GM19328 (cell line): Measurements from ENCODE around the gene HOXB5.

Experiments used
- ATAC-seq: cut with Tn5 transposase; IDR thresholded peaks from one replicate; pipeline ENCODE4 v1.9.1; 2021; ENCODE audit warnings: mild to moderate bottlenecking, moderate library complexity; ENCODE audit not compliant: unreplicated experiment

The HOXB5 gene

DNA sequence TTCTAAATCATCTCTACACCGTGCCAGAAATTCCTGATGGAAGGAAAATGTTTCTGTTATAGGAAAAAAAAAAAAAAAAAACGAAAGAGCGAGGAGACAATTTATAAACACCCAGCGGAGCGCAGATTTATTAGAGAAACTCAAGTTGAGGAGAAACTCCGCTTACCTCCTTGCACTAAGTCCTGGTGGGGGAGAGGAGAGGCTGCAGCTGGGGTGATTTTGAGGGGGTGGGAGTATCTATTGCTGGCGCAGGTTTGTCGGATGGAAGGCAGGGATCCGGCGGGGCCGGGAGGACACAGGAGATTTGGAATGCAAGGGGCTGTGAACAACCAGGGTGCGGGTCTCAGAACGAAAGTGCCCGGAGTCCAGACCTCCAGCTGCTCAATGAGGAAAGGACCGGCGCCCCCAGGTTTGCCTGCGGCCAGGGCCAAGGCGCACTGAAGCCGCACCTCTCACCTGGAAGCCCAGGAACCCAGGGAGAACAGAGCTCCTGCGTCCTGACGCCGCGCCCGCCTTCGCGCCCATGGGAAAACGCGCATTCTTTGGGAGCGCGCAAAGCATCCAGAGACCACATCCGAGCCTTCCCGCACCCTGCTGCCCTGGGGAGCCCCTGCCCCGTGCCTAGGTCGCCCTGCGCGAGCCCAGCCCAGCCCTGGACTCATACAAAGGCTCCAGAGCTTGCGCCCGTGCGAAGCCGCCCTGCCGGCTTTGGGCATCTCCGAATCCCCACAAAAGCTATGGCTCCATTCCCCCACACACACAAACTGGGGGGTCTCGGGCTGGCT, 24.1 kb upstream of the HOXB5 start:
- ATAC-seq: no peak

DNA sequence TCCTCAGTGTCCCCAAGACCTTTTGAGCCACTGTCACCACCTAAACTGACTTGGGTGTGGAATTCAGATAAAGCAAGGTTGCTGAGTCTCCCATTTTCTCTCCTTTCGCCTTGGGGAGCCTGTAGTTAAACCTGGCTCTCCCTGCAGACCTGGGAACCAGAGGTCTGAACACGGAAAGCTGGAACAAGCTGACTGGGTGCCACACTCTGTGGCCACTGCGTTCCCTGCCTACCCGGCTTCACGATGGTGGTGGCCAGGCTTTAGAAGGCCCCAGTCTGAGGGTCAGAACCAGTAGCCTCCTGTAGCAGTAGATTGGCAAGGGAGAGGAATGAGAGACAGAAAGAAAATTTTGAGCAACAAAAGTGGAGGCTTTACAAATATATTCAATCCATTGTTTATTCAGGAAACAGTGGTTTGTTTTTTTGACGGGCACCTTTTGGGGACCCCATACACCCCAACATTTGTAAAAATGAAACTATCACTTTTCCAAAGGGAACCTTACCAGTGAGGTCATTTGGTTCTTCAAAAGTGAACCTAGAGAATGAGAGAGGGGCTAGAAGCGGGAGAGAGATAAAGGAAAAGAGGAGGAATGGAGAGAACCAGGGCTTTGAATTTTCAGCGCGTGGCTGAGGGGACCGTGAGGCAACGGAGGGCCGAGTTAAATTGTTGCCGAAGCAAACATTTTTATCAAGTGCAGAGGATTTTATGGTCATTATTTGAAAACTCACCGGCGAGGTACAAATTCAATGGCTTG, 23.3 kb upstream of the HOXB5 start:
- ATAC-seq: no peak

DNA sequence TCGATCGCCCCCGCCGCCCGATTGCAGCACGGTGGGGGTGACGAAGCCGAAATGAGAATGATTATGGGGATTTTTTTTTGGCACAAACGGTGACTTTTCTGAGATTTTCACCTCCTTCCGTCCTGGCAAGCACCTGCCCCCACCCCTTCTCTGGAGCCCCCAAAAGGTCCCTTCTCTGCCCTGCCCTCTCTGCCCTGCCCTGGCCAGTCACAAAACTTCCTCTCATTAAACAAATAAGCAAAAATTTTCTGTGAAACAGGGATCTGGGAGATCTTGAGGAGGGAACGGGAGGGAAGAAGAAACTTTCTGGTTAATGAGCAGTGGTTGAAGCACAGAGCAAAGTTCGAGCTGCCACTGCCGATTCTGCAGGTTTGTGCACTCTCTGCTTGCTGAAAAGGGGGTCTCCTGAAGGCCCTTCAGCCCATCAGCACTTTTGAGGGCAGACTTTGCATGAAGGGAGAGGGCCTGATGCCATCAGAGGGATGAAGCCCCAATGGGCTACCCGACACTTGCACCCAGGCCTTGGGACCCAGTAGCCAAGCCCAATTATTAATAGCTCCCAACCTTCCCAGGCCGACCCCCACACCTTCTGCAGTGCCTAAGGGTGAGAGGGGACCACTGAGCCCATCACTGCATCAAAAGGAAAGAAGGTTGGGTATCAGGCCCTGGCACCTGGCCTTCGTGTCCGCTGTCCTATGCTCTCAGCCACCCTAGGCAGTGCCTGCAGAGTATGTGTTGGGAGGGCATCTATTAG, 22.6 kb upstream of the HOXB5 start:
- no peak for ATAC-seq

DNA sequence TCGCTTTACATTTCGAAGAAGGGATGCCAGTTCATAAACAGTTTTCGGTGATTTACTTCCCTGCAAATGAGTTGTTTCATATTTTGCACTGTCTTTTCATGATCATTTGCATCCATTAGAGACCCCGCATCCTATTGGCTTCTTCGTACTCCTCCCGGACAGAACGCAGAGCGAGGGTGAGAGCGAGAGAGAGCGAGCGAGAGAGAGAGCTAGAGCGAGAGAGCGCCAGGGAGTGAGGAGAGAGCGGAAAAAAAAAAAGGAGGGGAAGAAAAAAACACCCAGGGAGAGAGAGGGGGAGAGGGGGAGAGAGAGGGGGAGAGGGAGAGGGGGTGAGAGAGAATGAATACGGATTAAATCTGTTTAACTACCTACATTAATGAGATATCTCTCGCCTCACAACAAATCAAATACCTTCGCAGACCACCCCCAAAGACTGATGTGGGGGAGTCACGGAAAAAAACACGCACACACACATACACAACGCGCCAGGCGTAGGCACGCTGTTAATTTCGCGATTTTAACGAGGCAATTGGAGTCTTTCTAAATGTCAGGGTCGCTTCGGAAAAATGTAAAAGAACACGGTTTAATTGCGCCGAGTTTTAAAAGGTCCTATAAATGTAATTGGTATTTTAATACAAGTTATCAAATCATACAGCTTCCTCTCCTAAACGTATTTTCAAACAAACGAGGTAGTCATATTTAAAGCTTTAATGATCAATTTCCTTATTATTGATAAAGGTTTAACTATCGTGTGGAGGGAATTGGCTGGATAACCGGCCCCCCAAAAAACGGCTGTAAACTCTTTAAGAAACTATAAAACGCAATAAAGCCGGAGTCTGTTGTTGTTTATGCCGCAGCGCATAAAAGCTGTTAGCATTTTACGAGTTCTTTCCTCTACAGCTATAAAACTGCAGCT, 21.7 kb upstream of the HOXB5 start, which contains the start of gene HOXB8:
Gene HOXB8, minus strand, starts transcription at position 246 of the 916 bp plus-strand sequence. CDS start 588 bp downstream, outside the sequence.
- ATAC-seq: no peak

DNA sequence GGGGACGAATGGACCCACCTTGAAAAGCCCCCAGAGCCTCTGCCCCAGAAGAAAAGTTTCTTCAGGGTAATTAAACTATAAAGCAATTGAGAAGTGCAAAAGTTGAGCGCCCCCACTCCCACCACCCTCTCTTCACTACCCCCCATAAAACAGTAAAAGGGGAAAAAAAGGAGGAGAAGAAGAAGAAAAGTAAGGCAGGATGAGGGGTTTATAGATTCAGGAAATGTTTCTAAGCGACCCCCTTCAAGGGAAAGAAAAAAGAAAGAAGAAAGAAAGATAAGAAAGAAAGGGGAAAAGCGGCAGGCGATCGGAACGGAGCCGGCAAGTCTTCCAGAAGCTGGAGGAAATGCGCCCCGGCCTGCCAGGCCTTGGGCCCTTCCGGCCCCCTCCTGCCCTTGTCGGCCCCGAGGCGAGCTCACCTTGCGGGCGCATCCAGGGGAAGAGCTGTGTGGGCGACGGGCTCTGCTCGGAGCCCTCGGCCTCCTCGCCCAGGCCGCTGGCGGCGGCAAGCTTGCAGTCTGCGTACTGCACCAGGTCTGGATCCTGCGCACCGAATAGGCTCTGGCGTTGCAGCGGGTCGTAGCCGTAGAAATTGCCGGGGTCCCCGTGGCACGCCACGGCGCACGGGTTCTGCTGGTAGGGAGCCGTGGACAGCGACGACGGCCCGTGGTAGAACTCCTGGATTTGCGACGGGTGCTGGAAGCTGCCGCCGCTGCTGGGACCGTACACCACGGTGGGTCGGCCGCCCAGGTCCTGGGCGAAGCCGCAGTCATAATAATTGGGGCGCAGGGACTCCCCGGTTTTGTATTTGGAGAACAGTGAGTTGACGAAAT, 20.5 kb upstream of the HOXB5 start:
- ATAC-seq: no peak

DNA sequence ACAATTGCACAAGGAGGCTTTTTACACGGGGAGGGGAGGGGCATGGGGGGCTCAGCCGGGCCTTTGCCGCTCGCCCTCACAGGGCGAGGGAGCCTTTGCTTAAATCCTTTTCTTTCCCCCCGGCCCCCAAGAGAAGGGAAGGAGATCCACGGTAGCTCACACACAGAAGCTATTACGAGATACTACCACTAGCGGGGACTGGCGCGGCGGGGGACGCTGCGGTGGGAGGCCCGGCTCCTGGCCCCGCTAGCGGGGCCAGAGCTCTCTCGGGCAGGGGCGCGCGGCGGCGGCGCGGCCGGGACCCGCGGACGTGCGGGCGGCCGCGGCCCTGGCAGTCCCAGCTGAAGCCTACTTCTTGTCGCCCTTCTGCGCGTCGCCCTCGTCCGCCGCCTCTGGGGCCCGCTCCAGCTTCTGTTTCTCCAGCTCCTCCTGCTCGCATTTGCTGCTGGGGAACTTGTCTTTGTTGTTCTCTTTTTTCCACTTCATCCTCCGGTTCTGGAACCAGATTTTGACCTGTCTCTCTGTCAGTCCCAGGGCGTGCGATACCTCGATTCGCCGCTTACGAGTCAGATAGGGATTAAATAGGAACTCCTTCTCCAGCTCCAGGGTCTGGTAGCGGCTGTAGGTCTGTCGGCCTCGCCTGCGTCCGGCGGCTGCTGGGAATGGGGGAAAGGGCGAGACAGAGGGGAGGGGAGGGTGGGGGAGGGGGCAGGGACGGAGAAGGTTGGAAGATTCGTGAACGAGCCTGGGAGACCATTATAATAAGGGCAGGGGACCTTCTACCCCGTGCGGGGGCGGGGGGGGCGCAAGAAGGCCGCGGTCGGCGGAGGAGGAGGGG, 19.5 kb upstream of the HOXB5 start:
- no peak for ATAC-seq

DNA sequence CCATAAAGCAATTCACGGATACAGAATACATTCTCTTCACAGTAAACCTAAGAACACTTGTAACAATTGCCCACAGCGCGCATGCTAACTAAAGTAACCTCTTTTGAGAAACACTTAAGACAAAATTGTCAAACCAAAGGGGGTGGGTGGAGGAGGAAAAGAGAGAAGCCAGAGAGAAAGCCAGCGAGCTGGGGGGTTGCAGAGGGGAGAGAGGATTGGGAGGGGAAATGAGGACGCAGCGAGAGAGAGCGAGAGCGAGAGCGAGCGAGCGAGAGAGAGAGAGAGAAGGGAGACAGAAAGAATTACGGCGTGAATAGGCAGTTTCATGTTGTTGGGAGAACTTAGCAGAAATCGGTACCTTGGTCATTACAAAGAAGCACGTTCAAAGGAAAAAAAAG, 18.9 kb upstream of the HOXB5 start:
- no peak for ATAC-seq

DNA sequence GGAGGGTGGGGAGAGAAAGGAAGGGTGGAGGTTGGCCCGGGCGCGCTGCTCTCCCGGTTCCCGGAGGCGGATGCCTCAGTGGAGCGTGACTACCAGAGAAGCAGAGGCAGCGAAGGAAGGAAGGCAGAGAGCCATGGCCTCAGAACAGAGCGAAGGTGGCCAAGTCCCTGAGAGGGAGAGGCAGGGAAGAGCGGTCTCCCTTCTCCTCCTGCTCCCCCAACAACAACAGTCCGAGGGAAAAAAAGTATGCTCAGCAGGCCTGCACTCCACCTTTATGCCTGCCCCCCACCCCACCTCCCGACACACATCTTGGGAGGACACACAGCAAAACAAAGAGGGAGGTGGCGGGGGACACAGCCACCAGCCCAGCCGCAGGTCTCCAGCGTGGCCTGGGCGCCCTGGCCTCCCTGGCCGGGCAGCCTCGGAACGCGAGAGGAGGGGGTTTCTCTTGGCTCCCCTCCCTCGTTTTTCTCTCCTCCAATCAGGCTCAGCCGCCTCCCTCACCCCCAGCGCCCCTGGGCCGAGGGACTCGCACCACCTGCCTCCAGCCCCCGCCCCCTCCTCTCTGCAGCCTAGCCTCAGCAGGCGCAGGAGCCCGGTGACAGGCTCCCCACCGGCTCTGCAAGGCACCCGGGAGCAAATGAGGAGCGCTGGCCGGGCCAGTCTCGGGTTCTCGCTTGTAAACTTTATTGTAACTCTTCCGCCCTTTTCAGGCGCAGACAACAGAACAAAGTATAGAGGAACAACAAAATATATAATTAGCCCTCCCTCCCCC, 18.3 kb upstream of the HOXB5 start:
- no peak for ATAC-seq

DNA sequence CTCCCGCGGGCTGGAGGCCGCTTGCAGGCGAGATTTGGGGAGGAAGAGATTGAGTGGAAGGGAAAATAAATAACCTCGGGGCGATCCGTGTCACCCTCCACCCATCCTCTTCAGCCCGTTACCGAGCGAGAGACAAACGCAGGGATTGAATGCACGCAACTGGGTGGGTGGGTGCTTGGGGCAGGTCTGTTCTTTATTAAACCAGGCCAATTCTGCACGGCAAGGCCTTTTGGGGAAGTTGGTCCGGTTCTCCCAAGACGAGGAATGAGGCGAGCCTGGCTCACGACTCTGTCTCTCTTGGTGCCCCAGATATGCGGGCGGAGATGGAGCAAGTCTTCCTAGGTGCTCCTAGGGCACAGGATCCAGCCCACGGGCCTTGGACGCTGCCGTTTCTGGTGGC, 17.6 kb upstream of the HOXB5 start:
- no peak for ATAC-seq

DNA sequence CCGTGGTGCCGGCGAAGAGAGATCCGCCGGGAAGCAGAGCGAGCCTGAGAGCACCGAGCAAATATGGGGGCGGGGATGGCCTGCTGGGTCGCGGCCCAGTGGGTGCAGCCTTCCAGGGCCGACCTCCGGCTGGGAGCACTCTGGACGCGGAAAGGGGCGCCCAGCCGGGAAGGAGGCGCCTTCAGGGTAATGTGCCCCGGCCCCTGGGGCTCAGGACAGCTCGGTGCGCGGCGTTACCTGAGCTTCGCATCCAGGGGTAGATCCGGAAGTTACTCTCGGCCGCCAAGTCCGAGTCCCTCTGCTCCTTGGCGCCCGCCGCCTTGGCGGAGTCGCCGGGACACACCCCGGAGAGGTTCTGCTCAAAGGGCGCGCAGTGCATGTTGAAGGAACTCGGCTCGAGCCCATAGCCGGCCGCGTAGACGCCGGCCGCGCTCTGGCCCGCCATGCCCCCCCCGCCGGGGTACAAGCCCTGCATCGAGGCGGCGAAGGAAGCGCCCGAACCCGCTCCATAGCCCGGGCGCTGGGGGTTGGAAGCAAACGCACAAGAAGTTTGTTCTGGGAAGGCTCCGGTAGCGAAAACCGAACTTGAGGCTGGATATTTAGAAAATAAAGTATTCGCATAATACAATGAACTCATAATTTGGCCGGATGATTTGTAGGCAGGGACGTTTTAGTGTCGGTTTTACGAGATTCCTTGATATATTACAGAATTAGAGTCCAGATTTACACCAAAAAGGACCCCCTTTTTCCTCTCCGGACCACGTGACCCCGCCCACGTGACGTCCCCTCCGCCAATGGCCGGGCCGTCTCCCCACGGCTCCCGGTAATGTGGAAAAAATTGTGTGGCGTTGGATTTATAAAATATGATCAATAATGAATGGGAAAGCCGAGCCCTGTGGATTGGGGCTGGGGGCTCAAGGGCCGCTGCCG, 17.0 kb upstream of the HOXB5 start, which contains the start of gene HOXB7:
Gene HOXB7, minus strand, starts transcription at position 736 of the 930 bp plus-strand sequence. Its CDS starts 99 bp downstream, at position 637.
- no peak for ATAC-seq

DNA sequence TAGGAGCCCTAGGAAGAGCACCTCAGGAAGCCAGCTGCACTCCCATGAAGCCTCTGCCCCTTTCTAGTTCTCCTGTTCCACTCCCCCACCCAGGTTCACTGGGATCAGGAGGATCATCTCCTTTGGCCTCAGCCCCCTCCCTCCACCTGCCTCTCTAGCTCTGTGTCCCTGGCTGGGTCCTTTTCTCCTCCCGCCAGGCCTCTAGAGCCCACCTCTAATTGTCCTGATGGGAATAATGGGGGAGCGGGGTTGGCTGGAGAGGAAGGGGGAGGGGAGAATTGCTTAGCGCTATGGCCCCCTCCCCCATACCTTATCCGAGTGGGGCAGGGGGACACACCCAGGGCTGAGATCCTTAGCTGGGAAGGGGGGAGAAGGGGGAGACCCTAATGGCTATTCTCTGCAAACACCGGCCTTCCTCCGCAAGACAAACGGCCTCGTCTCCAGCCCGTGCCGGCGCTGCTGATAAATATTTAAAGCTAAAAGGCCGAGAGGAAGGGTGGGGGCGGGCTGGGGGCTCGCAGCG, 16.2 kb upstream of the HOXB5 start:
- ATAC-seq: no peak

DNA sequence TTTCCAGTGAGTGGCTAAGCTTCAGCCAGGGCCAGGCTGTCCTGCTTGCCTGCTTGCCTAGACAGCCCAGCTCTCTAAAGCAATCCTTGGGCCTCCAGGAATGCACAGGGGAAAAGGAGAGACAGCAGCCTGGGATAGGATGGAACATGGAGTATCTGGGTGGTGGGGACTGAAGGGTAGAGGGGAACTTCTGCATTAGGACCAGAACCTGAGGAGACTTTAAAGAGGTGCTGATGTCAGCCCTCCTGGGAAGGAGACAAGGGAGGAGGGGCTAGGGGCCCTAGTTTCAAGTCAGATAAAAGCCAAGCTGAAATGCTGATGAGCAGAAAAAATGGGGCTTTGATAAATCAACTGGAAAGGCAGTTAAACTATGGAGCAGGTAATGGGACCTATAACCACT, 15.5 kb upstream of the HOXB5 start:
- ATAC-seq: no peak

DNA sequence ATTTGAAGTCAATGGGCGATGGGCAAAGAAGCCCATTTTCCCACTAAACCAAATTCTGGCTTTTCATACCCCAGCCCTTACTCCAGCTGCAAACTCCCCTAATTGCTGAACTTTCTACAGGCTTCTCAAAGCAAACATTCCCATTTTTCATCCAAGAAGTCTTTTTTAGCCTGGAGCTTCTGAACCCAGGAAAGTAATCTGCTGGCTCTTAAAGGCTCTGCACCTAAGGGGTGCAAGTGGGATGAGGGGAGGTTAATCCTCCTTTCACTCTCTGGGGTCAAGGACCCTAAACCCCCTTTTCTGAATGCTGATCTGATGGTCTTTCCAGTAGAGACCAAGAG, 14.9 kb upstream of the HOXB5 start:
- no peak for ATAC-seq

DNA sequence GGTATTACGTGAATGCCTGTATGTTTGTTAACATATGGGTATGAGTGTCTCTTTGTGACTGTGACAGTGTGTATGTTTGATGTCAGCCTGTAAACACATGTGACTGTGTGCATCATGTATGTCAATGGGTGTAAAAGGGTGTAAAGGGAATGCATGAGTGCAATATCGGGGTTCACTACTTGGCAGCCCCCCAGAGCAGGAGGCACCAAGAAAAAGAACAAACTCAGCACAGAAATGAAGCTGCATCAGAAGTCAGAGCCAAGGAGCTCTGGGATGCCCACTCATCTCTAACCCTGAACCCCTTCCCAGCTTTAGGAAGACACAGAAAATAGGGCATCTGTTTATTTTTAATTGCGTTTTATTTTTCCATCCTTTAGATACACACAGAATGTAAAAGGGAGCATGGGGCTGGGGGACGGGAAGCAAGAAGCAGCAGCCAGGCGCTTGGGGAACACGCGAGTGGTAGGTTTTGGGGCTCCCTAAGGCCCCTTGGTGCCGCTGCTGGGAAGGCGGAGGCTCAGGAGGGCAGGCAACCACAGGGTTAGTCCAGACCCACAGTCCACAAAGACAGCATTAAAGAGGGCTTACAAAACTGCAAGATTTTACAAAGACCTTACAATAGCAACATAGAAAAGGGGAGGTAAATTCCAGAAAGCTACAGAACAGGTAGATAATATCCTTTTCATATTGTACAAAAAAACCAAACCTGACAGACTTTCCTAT, 13.5 kb upstream of the HOXB5 start:
- ATAC-seq: no peak

DNA sequence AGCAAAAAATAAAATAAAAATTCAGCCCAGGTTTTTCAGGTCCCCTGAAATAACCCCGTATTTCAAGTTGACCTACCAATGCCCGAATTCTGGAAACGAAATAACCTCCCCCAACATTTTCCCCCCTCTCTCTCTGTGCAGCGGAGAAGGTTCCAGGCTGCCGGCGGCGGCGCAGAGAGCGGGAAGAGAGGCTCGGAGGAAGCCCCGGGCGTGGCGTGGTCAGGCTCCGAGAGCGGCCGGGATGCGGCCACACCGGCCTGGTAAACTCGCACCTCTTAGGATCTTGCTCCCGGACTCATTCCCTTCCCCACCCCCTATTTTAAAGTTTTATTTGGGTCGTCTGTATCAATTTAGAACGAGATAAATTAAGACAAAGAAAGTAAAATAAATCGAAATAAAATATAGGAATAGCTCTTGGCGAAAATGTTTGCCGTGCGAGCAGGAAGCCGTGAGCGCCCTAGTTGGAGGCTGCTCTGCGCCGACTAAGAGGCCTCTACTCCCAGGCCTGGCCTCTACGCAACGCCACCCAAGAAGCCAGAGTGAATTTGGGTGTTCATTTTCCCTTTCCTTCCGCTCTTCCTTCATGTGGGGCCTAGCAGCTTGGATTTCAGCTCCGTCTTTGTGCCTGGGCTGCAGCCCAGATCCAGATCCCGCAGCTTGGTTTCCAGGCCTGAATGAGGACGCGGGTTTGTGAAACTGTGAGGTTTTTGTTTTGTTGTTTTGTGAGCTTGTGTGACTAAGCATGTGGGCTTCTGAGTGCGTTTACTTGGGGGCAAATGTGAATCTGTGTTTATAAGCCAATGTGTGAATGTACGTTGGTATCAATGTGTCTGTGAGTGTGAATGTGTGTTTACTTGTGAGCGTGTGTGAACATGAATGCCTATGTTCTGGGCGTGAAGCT, 12.7 kb upstream of the HOXB5 start:
- ATAC-seq: no peak
